SU-DHL-6 (cell line): ENCODE results near the gene OTUD5.

Experiments used
- CTCF ChIP-seq: fragments of 200-600 bp; sonication (generic); IDR thresholded peaks from one replicate; pipeline ENCODE4 v1.5.1; 2017; ENCODE audit warnings: antibody characterized with exemption, mild to moderate bottlenecking, low read length, moderate library complexity; ENCODE audit not compliant: insufficient read depth, poor library complexity, severe bottlenecking
- EZH2phosphoT487 ChIP-seq: fragments of 200-600 bp; sonication (generic), shearing (Covaris generic); conservative IDR thresholded peaks from 2 replicates; pipeline ENCODE4 v1.6.1; 2018; ENCODE audit warnings: mild to moderate bottlenecking, antibody characterized with exemption, low read length, moderate library complexity, mixed read lengths

GRCh38 chrX:48960291-48960690, 2.9 kb upstream of the OTUD5 start:
- TF ChIP-seq CTCF (no peak), EZH2phosphoT487 (no peak)
